Right ventricle myocardium inferior (tissue), 1 donor: ENCODE measurements around the gene MRPL42. TPM values are rescaled to one million over a fixed set of nuclear protein-coding genes. Genes with fewer than 3 reads are reported as not detected.
"Not testable (repeated sequence)": the region's sequence is repeated elsewhere in the genome, so short reads cannot be mapped to it uniquely, and the experiment has no call there.

Experiments used
- ATAC-seq: fragments of 200-7000 bp; cut with Tn5 transposase; one replicate; pipeline ENCODE4 v1.9.1; 2020; ENCODE audit warnings: mild to moderate bottlenecking, moderate library complexity
- DNase-seq: peaks from one replicate; pipeline ENCODE4 v3.0.0; 2021; ENCODE audit errors: missing footprints
- intact Hi-C: fragments of 100-400 bp; cut with DNase I; formaldehyde crosslinking; loops from one replicate; pipeline ENCODE4 v1.11.0; 2022
- total RNA-seq: library from RNA; stranded (reverse); fragmentation: NEBNext Ultra II Directional; extraction: Animal tissue kit (Norgen Biotek cat#: 25700); gene quantifications from one replicate; pipeline ENCODE4 v1.2.1, GENCODE V29; 2021
- donor health status: DM: no; HTN: yes; CAD: no; lungs with severe emphysema.

MRPL42 gene
- total RNA-seq, 1 donor from 2014 or later = 41.5 TPM

DNA sequence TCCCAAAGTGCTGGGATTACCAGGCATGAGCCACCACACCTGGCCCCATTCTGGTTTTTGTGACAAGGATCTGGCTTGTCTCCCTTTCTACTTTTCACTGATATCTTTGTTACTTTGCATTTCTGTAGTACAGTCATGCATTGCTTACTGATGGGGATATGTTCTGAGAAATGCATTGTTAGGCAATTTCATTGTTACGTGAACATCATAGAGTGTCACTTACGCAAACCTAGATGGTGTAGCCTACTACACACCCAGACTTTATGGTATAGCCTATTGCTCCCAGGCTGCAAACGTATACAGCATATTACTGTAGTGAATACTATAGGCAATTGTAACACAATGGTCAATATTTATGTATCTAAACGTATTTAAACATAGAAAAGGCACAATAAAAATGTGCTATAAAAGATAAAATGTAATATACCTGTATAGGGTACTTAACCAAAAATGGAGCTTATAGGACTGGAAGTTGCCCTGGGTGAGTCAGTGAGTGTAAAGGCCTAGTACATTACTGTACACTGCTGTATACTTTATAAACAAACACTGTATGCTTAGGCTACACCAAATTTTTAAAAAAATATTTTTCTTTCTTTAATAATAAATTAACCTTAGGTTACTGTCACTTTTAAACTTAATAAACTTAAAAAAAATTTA, 16.0 kb downstream of the MRPL42 start:
- intact Hi-C loops = no loop called here
- ATAC-seq (no peak), DNase-seq (no peak)

DNA sequence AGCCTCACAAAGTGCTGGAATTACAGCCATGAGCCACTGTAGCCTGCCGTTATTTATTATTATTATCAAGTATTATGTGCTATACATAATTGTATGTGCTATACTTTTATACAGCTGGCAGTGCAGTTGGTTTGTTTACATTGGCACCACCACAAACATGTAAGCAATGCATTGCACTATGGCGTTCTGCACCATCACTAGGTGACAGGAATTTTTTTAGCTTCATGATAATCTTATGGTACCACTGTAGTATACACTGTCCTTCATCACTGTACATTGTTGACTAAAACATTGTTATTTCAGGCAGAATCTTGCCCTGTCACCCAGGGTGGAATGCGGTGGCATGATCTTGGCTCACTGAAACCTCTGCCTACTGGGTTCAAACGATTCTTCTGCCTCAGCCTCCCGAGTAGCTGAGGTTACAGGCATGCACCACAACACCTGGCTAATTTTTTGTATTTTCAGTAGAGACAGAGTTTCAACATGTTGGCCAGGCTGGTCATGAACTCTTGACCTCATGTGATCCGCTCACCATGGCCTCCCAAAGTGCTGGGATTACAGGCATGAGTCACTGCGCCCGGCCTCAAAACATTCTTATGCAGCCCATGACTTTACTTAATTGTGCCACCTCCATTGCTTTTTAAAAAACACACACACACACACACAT, 17.1 kb downstream of the MRPL42 start:
- intact Hi-C loops = no loop called here
- ATAC-seq (no peak), DNase-seq (no peak)

DNA sequence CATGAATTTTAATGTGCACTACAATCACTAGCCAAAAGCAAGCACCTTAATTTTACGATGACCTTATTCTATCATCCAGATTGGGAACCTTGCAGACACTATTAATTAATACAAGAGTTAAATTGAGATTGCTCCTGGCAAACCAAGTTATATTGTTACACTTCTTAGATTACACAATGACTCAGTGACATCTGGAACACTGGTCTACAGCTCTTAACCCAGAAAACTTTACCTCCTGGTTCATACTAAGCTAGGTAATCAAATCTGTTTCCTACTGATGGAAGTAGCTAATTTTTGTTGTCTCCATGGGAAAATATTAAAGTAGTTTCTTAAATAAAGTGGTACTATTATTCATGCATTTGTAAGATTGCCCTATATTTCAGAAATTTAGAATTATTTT, 25.5 kb downstream of the MRPL42 start:
- DNase-seq, intact Hi-C loops, ATAC-seq: not testable (repeated sequence)

DNA sequence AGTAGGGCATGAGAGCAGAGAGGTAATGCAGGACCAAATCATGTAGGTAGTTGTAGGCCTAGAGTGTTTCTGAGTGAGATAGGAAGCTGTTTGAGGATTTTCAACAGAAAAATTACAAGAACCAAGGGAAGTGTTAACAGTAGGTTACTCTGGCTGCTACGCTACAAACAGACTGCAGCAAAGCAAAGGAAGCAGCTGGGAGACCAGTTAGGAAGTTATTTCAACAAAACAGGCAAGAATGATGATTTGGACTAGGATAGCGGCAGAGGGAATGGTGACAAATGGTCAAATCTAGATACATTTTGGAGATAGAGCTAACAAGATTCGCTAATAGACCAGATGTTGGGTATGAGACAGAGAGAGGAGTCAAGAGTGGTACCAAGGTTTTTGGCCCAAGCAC, 26.8 kb downstream of the MRPL42 start:
- intact Hi-C loops = no loop called here
- no peak for DNase-seq
- ATAC-seq = no peak

DNA sequence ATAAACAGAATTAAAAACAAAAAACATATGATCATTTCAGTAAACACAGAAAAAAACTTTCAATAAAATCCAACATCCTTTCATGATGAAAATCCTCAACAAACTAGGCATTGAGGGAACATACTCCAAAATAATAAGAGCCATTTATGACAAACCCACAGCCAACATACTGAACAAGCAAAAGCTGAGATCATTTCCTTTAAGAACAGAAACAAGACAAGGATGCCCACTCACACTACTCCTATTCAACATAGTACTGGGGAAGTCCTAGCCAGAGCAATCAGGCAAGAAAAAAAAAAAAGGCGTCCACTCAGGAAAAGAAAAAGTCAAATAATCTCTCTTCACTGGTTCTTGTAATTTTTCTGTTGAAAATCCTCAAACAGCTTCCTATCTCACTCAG, 30.1 kb downstream of the MRPL42 start:
- DNase-seq = no peak
- intact Hi-C loops = no loop called here
- no peak for ATAC-seq

DNA sequence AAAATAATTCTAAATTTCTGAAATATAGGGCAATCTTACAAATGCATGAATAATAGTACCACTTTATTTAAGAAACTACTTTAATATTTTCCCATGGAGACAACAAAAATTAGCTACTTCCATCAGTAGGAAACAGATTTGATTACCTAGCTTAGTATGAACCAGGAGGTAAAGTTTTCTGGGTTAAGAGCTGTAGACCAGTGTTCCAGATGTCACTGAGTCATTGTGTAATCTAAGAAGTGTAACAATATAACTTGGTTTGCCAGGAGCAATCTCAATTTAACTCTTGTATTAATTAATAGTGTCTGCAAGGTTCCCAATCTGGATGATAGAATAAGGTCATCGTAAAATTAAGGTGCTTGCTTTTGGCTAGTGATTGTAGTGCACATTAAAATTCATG, 31.5 kb downstream of the MRPL42 start:
- intact Hi-C loops, DNase-seq, ATAC-seq: not testable (repeated sequence)

DNA sequence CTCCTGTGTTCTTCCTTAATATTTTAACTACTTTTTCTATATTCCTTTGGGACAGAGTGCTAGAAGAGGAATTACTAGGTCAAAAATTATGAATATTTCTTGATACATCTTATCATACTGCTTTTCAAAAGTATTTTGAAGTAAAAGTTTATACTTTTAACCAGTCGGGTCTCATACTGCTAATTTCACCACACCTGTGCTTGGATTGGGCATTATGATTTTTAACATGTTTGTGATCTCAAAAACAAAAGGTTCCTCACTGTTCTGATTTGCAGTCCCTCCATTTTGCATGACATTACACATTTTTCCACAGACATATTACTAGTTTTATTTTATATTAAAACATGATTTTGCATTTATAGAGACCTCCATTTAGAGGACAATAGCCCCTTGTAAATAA, 32.9 kb downstream of the MRPL42 start:
- intact Hi-C loops = loop anchor here (5.0 to 10.0 kb wide), 3 partner anchors 67 to 477 kb away; no protein-coding TSS in a partner anchor
- ATAC-seq = no peak
- DNase-seq = no peak

DNA sequence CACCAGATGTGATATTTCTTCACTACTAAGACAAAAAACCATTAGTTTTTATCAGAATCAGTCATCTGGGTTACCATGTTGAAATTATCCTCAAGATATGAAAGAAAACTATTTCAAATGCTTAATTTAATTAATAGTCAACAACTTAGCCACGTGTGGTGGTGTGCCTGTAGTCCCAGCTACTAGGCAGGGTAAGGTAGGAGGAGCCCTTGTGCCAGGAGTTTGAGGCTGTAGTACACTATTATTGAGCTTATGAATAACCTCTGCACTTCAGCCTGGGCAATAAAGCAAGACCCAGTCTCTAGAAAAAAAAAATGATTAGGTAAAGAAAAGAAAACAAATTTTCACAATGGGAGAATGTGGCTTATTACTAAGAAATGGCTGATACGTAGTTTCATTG, 33.4 kb downstream of the MRPL42 start:
- ATAC-seq = no peak
- DNase-seq = no peak
- intact Hi-C loops = loop anchor here (5.0 to 10.0 kb wide), 3 partner anchors 67 to 477 kb away; no protein-coding TSS in a partner anchor

DNA sequence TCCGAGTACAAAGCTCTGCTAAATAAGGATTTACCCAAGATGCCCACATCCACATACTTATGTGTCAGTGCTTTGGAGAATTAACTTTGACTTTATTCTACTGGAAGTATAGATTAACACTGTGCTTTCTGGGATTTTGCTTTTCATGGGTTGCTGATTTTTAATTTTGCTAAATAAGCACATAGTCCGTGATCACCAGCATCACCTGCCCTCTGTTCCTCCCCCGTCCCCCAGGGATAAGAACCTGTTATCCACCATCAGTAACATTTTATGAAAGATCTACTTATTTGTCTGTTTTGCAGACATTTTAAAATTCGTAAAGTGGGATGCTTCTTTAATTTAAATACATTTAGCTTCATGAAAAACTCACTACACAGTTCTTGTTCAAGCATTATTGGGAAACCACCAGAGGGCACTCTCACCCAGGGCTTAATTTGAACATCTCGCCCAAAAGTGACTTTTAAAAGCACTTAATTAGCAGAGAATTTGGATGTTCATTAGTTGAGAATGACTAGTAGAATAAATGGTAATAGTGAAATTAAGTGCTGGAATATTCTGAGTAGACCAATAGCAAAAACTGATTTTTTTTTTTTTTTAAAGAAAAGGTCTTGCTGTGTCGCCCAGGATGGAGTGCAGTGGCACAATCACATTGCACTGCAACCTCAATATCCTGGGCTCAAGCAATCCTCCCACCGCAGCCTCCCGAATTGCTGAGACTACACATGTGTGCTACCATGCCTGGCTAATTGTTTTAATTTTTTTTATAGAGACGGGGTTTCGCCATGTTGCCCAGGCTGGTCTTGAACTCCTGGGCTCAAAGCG, 35.7 kb downstream of the MRPL42 start:
- DNase-seq = no peak
- no peak for ATAC-seq
- intact Hi-C loops = loop anchor here (2.0 to 10.0 kb wide), 4 partner anchors 64 to 600 kb away; no protein-coding TSS in a partner anchor

DNA sequence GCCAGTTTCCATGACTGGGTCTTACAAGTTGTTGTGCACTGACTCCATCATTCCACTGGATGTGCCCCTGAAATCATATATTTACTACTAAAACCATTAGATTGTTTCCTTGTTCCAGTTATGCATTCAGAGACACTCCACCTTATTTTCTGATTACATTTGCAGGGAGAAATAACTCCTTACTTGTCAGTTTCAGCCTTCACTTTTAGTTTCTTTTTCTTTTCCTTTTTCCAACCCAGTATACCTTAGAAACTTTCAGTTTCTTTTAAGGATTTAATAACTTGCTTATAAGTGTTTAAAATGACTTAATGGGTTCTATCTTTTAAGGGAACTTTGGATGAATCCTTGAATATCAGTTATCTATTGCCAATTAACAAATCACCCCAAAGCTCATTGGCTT, 39.9 kb downstream of the MRPL42 start:
- intact Hi-C loops = loop anchor here (10.0 kb wide), 1 partner anchor 258 kb away; no protein-coding TSS in a partner anchor
- DNase-seq = no peak
- ATAC-seq = no peak

DNA sequence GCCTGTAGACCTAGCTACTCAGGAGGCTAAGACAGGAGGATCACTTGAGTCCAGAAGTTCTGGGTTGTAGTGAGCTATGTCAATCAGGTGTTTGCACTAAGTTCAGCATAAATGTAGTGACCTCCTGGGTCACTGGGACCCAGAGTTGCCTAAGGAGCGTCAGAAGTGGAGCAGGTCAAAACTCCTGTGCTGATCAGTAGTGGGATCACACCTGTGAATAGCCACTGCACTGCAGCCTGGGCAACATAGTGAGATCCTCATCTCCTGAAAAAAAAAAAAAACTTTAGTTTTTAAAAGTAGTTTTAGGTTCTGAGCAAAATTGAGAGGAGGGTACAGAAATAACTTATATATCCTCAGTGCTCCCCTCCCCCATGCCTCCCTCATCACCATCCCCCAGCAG, 42.2 kb downstream of the MRPL42 start:
- ATAC-seq (no peak), DNase-seq (no peak)
- intact Hi-C loops = loop anchor here (10.0 kb wide), 1 partner anchor 255 kb away; no protein-coding TSS in a partner anchor

DNA sequence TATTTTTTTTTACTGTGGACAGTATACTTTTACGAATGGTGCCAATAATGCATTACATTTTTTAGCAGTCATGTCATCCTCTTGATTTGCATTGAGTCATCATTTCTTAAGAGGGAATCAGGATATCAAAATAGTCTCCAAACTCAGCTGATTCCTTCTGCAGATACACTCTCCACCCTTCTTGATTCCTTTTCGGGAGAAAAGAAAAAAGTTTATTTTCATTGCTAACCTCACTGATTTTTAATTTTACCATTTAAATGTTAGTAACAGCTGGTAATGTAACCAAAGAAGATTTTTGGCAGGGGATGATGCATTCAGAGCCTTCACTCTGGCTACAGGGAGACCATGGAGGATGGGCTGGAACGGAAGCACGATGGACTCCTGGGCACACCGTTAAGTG, 47.5 kb downstream of the MRPL42 start:
- DNase-seq (no peak), ATAC-seq (no peak)
- intact Hi-C loops = no loop called here

DNA sequence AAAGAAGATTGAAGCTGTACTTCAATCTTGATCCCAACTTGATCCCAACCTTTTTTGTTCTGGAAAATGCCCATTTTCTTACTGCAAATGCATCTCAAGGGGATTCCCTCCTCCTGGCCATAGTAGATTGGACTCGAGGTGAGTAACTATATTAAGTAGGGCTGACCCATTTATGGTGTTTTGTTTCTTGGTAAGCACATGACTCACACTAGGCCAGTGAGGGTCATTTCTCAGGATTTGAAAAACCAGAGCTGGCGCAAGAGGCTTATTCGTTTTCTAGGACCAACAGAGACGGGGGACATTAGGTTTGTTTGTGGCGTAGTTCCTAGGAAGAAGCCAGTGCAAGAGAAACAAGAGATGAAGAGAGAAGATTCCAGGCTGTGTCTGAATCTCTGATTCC, 51.4 kb downstream of the MRPL42 start:
- ATAC-seq (no peak), DNase-seq (no peak)
- intact Hi-C loops = no loop called here

DNA sequence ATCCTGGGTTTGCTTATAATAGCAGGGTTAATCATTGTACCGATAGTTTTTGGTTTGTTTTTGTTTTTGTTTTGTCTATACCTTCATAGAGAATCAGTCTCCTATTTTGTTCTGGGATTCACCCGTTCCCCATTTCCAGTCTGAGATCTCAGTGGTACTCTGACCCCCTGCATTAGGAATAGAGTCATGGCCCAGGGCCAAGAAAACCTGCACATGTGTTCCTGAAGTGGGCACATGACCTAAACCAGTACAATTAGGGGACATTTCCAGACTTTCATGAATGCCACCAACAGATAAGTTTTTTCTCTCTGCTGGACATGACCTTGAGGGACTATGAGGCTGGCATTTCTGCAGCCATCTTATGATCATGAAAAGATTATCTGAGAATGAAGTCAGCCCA, 52.5 kb downstream of the MRPL42 start:
- intact Hi-C loops = no loop called here
- DNase-seq (no peak), ATAC-seq (no peak)

DNA sequence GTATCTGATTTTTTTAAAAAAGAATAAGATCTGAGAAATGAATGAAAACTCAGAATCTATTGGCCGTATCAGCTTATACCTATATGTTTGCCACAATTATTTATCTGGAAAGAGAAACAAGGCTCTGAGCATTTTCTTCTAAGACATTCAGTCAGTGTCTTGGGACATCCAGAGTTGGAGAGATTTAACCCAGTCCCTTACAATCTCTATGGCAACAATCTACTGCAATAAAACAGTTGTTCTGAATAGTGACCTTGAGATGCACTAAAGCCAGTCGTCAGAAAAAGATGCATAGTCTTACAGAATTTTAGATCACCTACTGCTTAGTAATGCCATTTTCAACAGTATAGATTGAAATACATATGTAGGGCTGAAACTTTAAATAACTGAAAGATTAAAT, 53.1 kb downstream of the MRPL42 start:
- intact Hi-C loops = no loop called here
- no peak for DNase-seq
- no peak for ATAC-seq

DNA sequence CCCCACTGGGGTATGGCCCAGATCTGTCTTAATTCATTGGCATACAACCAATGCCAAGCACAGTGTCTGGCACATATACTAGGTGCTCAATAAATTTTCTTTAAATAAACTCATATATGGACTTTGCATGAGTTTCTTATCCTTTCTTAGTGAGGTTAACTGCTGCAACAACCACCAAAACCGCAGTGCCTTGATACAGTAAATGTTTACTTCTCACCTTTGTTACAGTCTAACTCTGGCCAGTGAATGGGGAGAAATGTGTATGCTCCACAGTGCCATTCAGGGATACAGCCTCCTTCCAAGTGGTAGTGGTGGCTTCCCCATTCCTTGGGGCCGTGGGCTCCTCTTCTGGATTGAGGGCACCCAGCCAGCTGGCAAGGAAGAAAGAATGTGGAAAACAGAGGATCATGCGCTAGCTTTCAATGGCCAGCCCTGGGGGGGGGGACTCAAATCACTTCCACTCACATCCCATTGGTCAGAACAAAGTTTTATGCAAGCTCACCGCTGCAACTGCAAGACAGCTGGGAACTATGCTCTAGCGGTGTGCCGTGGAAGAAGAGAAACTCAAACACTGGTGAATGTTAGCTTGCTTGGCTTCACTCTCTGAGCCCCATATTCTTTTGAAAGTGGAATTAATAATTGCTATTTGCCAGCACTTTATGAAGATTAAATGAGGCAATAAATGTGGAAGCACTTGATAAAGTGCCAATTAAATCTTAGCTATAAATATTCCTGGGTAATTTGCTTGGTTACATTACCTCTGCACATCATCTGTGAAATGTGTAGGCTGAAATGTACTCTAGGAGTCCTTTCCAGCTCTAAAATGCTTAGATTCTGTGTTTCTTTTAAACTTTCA, 54.1 kb downstream of the MRPL42 start:
- intact Hi-C loops = no loop called here
- DNase-seq (no peak), ATAC-seq (no peak)

DNA sequence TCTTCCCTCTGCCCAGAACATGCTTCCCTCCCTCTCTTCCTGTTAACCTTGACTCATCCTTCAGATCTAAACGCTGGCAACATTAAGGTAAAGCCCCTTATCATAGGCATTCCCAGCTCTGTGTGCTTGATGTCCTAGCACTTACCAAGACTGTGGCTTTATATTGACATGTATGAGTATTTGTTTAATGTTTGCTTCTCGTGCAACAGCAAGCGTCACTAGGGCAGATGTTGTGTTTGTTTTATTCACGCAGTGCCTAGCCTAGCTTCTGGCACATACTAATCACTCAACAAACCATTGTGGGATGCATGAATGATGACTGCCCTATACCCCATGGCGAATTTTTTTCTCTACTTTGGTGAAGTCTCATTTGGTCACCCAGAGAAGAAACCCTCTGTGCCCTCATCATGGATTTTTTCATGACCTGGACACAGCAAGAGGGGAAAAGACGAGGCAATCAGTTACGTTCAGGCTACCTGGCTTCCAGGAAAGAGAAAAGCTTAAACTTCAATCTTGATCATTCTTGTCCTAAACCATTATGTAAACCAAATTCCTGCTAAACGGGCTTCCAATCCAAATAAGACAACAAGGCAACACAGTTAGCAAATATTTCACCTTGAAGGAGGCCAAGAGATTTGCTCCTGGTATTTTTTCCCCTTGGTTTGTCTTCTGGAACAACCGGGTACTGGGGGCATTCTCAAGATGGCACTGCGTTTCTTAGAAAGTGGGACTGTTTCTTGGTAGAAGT, 57.2 kb downstream of the MRPL42 start:
- ATAC-seq (no peak), DNase-seq (no peak)
- intact Hi-C loops = no loop called here

DNA sequence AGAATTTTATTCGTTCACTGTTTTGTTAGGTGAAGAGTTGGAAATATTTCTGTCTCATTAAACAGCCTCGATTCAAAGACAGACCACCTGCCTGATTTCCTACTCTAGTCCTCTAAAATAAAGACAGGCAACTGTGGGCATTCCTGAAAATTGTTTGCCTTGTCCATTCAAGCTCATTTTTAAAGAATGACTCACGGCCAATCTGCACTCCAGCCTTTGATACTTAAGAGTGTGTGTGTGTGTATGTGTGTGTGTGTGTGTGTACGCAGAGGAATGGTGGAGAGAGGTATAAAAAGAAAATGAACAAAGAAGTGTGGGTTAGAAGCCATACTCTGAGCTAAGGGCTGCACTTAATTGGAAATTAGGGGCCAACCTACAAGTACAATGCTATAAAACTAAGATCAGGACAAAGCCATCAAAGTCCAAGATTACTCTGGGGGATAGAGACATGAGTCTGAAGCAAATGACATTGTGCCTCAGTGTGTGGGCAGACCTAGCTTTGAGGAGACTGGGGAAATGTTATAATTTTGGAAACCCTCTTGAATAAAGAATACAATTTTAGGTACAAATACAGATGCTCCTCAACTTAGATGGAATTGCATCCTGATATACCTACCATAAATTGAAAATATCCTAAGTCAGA, 59.6 kb downstream of the MRPL42 start:
- ATAC-seq = no peak
- intact Hi-C loops = no loop called here
- DNase-seq = no peak
